Measurements from ENCODE around the gene TRIO.

TRIO gene

DNA sequence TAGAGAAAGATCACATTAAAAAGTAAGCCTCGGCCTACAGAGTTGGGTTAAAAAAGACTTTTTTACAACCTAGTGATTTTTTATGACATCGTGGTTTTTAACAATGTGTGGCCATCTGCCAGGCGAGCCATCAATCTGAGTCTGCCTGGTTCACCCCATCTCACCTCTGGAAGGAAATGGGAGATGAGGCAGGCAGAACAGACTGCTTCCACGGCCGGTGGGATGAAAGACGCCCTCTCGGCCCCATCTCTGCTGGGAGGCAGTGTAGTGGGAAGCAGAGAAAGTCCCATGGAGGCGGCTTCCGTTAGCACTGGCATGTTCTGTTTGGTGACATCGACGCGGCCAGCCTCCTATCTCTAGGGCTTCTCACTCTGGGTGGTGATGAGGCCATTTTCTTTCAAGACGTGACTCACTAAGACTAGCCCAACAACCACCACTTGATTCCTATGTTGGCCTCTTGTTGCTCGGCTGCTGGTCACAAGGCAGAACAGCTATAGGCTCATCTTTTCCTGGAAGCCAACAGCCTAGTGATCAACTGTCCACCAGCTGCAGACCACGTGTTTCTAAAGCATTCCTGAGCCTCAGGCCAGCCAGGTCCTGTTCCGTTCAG lies 306.0 kb downstream of the TRIO start:
- no peaks in the 10 kb centered on the region for H3K79me2 ChIP-seq (ENCODE audit: control insufficient read depth, low read length)
- peaks cover under 1% of the 10 kb centered on the region; the same call in 1 of the 2 replicates for H3K9me3 ChIP-seq (ENCODE audit: control insufficient read depth, insufficient read depth, low read length)
- H3K4me1 ChIP-seq (ENCODE audit: control insufficient read depth, low read length): no peaks in the 10 kb centered on the region
- H3F3A ChIP-seq (ENCODE audit: control insufficient read depth, insufficient read depth): no peaks in the 10 kb centered on the region
- H3K4me3 ChIP-seq (ENCODE audit: low read length): no peak overlapping the region
- H3K4me2 ChIP-seq (ENCODE audit: low read length): no peak overlapping the region
- no peaks in the 10 kb centered on the region for H3K36me3 ChIP-seq (ENCODE audit: control insufficient read depth, low read length)
- H4K20me1 ChIP-seq (ENCODE audit: control insufficient read depth, insufficient read depth, low read depth, low read length): no peaks in the 10 kb centered on the region
- TF ChIP-seq, protein P1, sequence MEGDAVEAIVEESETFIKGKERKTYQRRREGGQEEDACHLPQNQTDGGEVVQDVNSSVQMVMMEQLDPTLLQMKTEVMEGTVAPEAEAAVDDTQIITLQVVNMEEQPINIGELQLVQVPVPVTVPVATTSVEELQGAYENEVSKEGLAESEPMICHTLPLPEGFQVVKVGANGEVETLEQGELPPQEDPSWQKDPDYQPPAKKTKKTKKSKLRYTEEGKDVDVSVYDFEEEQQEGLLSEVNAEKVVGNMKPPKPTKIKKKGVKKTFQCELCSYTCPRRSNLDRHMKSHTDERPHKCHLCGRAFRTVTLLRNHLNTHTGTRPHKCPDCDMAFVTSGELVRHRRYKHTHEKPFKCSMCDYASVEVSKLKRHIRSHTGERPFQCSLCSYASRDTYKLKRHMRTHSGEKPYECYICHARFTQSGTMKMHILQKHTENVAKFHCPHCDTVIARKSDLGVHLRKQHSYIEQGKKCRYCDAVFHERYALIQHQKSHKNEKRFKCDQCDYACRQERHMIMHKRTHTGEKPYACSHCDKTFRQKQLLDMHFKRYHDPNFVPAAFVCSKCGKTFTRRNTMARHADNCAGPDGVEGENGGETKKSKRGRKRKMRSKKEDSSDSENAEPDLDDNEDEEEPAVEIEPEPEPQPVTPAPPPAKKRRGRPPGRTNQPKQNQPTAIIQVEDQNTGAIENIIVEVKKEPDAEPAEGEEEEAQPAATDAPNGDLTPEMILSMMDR (IDR thresholded peaks at IDR 0.05; ENCODE audit: low read depth, low read length, poor library complexity, severe bottlenecking): no peak
- no peak for TF ChIP-seq EZH2phosphoT487 (IDR thresholded peaks at IDR 0.05; ENCODE audit: borderline replicate concordance, low read length)
- H3K27me3 ChIP-seq (ENCODE audit: control insufficient read depth, low read length): no peaks in the 10 kb centered on the region
- no peak overlapping the region for H3K27ac ChIP-seq (ENCODE audit: low read depth, low read length)
- H3K9me2 ChIP-seq (replicated peaks; ENCODE audit: control insufficient read depth, low read length): no peaks in the 10 kb centered on the region

DNA sequence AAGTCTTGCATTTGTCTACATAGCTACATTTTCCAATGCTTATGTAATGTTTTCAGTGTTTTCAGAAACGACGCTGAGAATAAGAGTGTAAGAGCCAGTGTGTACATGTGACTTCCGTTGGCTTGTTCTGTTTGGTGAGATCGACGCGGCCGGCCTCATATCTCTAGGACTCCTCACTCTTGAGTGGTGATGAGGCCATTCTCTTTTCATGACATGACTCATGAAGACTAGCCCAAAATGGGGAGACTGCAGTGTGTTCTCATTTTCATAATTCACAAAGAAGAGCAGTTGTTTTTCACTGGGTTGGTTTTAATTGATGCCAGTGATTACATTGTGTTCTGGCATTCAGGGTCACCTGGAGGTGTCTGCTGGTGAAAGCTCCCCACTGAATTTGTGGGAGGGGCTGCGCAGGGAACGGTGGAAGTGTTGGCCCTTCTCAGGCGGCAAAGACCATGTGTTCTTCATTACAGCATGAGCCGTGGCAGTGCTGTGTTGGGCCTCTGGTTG lies 306.9 kb downstream of the TRIO start:
- H3K27ac ChIP-seq (ENCODE audit: low read depth, low read length): no peak overlapping the region
- H3K9me2 ChIP-seq (replicated peaks; ENCODE audit: control insufficient read depth, low read length): no peaks in the 10 kb centered on the region
- no peak for TF ChIP-seq EZH2phosphoT487 (IDR thresholded peaks at IDR 0.05; ENCODE audit: borderline replicate concordance, low read length)
- TF ChIP-seq, protein P1 (IDR thresholded peaks at IDR 0.05; ENCODE audit: low read depth, low read length, poor library complexity, severe bottlenecking): no peak
- H3F3A ChIP-seq (ENCODE audit: control insufficient read depth, insufficient read depth): no peaks in the 10 kb centered on the region
- no peak overlapping the region for H3K4me2 ChIP-seq (ENCODE audit: low read length)
- no peaks in the 10 kb centered on the region for H4K20me1 ChIP-seq (ENCODE audit: control insufficient read depth, insufficient read depth, low read depth, low read length)
- H3K4me3 ChIP-seq (ENCODE audit: low read length): no peak overlapping the region
- no peaks in the 10 kb centered on the region for H3K27me3 ChIP-seq (ENCODE audit: control insufficient read depth, low read length)
- 0 out of 2 replicates have a peak, but pooled peaks cover 6% of the 10 kb centered on the region for H3K36me3 ChIP-seq (ENCODE audit: control insufficient read depth, low read length)
- H3K9me3 ChIP-seq (ENCODE audit: control insufficient read depth, insufficient read depth, low read length): peaks cover 8% of the 10 kb centered on the region; the same call in 1 of the 2 replicates
- no peaks in the 10 kb centered on the region for H3K4me1 ChIP-seq (ENCODE audit: control insufficient read depth, low read length)
- H3K79me2 ChIP-seq (ENCODE audit: control insufficient read depth, low read length): no peaks in the 10 kb centered on the region

DNA sequence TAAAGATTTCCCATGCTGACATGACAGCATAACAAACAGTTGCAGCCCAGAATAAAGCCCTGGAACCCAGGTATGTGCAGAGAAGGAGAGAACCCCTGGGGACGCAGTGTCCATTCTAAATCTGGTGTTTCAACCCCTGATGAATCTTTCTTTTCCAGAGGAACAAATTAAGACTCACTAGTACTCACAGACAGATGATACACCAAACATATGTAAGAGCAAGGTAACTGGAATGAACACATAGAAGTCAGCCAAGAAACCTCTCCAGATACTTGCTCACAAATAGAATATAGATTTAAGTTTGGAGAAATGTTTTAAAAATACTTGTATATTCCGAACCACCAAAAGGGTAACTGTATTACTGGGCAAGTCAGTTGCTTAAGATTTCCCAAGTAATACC lies 307.6 kb downstream of the TRIO start:
- no peak overlapping the region for H3K4me2 ChIP-seq (ENCODE audit: low read length)
- no peaks in the 10 kb centered on the region for H3K4me1 ChIP-seq (ENCODE audit: control insufficient read depth, low read length)
- H3K4me3 ChIP-seq (ENCODE audit: low read length): no peak overlapping the region
- H3K36me3 ChIP-seq (ENCODE audit: control insufficient read depth, low read length): 0 out of 2 replicates have a peak, but pooled peaks cover 6% of the 10 kb centered on the region
- peaks cover 8% of the 10 kb centered on the region; the same call in 1 of the 2 replicates for H3K9me3 ChIP-seq (ENCODE audit: control insufficient read depth, insufficient read depth, low read length)
- H4K20me1 ChIP-seq (ENCODE audit: control insufficient read depth, insufficient read depth, low read depth, low read length): no peaks in the 10 kb centered on the region
- H3F3A ChIP-seq (ENCODE audit: control insufficient read depth, insufficient read depth): no peaks in the 10 kb centered on the region
- H3K27ac ChIP-seq (ENCODE audit: low read depth, low read length): no peak overlapping the region
- H3K9me2 ChIP-seq (replicated peaks; ENCODE audit: control insufficient read depth, low read length): no peaks in the 10 kb centered on the region
- H3K79me2 ChIP-seq (ENCODE audit: control insufficient read depth, low read length): no peaks in the 10 kb centered on the region
- no peaks in the 10 kb centered on the region for H3K27me3 ChIP-seq (ENCODE audit: control insufficient read depth, low read length)
- TF ChIP-seq EZH2phosphoT487 (IDR thresholded peaks at IDR 0.05; ENCODE audit: borderline replicate concordance, low read length): no peak
- TF ChIP-seq, protein P1 (IDR thresholded peaks at IDR 0.05; ENCODE audit: low read depth, low read length, poor library complexity, severe bottlenecking): no peak
